Suprapubic skin (tissue), 4 donors: ENCODE data around the gene PARN. TPM values are rescaled to one million over a fixed set of nuclear protein-coding genes. Genes with fewer than 3 reads are reported as not detected.

Experiments used
- DNase-seq, 2 donors: peaks; one replicate each; pipeline ENCODE4 v3.0.0-alpha.2; 2019; ENCODE audit warnings: low spot score in 2 of 2
- H3K27ac ChIP-seq: fragments of 200-600 bp; sonication (generic); one replicate; pipeline ENCODE4 v1.5.1; 2019
- H3K27me3 ChIP-seq: fragments of 200-600 bp; sonication (generic); one replicate; pipeline ENCODE4 v1.5.1; 2019
- H3K36me3 ChIP-seq: fragments of 200-600 bp; sonication (generic); one replicate; pipeline ENCODE4 v1.5.1; 2019
- H3K4me1 ChIP-seq: fragments of 200-600 bp; sonication (generic); one replicate; pipeline ENCODE4 v1.5.1; 2019
- H3K4me3 ChIP-seq: fragments of 200-600 bp; sonication (generic); one replicate; pipeline ENCODE4 v1.5.1; 2019; ENCODE audit warnings: mild to moderate bottlenecking
- H3K9me3 ChIP-seq: fragments of 200-600 bp; sonication (generic); one replicate; pipeline ENCODE4 v1.5.1; 2019
- CTCF ChIP-seq, 2 donors: fragments of 200-600 bp in 1 of 2; fragments of 450-650 bp in 1 of 2; sonication (generic) in 1 of 2; IDR thresholded peaks; one replicate each; pipeline ENCODE4 v1.5.1; 2016 to 2019; ENCODE audit warnings: antibody characterized with exemption in 2 of 2, mild to moderate bottlenecking in 1 of 2, moderate library complexity in 1 of 2
- EP300 ChIP-seq: sonication (generic); formaldehyde crosslinking; IDR thresholded peaks from one replicate; pipeline ENCODE4 v1.6.1; 2017; ENCODE audit warnings: antibody characterized with exemption
- POLR2A ChIP-seq, 2 donors: fragments of 450-650 bp; IDR thresholded peaks; one replicate each; pipeline ENCODE4 v1.6.1; 2017; ENCODE audit warnings: antibody characterized with exemption in 2 of 2, mild to moderate bottlenecking in 2 of 2, moderate library complexity in 2 of 2
- POLR2AphosphoS5 ChIP-seq, 3 donors: sonication (generic); formaldehyde crosslinking; IDR thresholded peaks; one replicate each; pipeline ENCODE4 v1.6.1; 2017; ENCODE audit warnings: antibody characterized with exemption in 3 of 3
- WGBS: methylation state at CpG from one replicate; pipeline ENCODE4 v1.1.5; 2018; 5-methylcytosine and 5-hydroxymethylcytosine counted together
- total RNA-seq, 4 donors: library from RNA; depleted of rRNA; stranded (reverse); fragments of >200 nt; gene quantifications; one replicate each; pipeline ENCODE4 v1.1.0, GENCODE V29; 2016

PARN gene
- total RNA-seq, 4 donors from 2014 or later: 33.7 to 44.6 (median 37.1) TPM

GRCh38 chr16:14496047-14496770, 133.9 kb downstream of the PARN start:
- H3K27me3 ChIP-seq: no peaks in the 10 kb centered on the region
- no peaks in the 10 kb centered on the region for H3K9me3 ChIP-seq
- peaks cover 4% of the 10 kb centered on the region for H3K36me3 ChIP-seq
- no peak for DNase-seq
- TF ChIP-seq EP300 (no peak), CTCF (IDR thresholded peaks at IDR 0.05) (no peak), POLR2A (IDR thresholded peaks at IDR 0.05) (no peak), POLR2AphosphoS5 (IDR thresholded peaks at IDR 0.05) (no peak)
- no peak overlapping the region for H3K27ac ChIP-seq
- no peak overlapping the region for H3K4me3 ChIP-seq
- peaks cover 45% of the 10 kb centered on the region for H3K4me1 ChIP-seq
- 72% methylated on average over 6 of the region's 7 CpGs for WGBS

- Histone ChIP-seq H3K27ac (no peak overlapping the region), H3K4me3 (no peak overlapping the region), H3K9me3 (no peaks in the 10 kb centered on the region), H3K27me3 (no peaks in the 10 kb centered on the region), H3K36me3 (peaks cover 4% of the 10 kb centered on the region), H3K4me1 (peaks cover 37% of the 10 kb centered on the region)
- WGBS: 95% methylated on average over 18 of the region's 18 CpGs
- DNase-seq: no peak
- TF ChIP-seq POLR2A (IDR thresholded peaks at IDR 0.05) (no peak), POLR2AphosphoS5 (IDR thresholded peaks at IDR 0.05) (no peak), EP300 (no peak), CTCF (IDR thresholded peaks at IDR 0.05) (no peak)
These were observed 134.6 kb downstream of the PARN start for GRCh38 chr16:14495213-14496046.

DNA sequence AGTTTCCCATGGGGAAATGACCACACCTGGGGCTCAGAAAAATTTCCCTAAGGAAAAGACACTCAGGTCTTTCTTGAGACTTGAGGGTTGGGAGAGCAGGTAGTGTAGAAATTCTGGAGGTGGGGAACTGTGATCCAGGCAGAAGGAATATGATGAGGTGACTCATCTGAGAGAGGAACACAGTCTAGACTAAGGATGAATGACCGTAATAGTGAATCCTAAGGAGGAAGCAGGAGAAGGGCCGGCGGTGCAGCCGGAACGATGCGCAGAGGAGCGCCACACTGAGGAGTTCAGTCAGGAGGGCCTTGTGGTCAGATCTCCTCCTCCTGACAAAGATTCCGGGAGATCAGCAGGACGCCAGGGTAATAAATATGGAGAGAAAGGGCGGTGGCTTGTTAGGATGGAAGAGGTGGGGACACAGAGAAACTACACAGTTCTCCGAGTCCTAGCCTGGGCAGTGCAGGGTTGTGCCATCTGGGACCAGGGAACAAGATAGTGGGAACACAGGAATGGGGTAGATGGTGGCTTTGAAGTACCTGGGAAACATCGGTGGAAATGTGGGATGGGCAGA, 135.6 kb downstream of the PARN start:
- peaks cover 4% of the 10 kb centered on the region for H3K36me3 ChIP-seq
- no peaks in the 10 kb centered on the region for H3K27me3 ChIP-seq
- no peaks in the 10 kb centered on the region for H3K9me3 ChIP-seq
- H3K4me3 ChIP-seq: no peak overlapping the region
- 97% methylated on average over 12 of the region's 12 CpGs for WGBS
- no peak for DNase-seq
- peaks cover 32% of the 10 kb centered on the region for H3K4me1 ChIP-seq
- H3K27ac ChIP-seq: no peak overlapping the region
- TF ChIP-seq POLR2AphosphoS5 (IDR thresholded peaks at IDR 0.05) (no peak), POLR2A (IDR thresholded peaks at IDR 0.05) (no peak), CTCF (IDR thresholded peaks at IDR 0.05) (no peak), EP300 (no peak)

DNA sequence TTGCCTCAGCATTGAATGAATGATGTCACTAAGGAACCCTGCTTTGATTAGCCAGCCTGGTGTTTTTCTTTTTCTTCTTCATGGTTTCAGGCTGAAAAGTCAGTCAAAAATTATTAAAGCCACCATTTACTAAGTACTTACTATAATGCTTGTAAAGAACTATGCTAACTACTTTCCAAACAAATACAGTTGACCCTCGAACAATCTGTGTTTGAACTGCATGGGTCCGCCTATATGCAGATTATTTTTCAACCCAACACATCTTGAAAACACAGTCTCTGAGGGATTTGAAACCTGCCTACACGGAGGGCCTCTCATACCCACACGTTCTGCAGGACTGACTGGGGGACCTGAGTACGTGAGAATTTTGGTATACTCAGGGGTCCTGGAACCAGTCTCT, 136.3 kb downstream of the PARN start:
- no peak for DNase-seq
- 96% methylated on average over 5 of the region's 5 CpGs for WGBS
- Histone ChIP-seq H3K4me1 (peaks cover 25% of the 10 kb centered on the region), H3K27me3 (no peaks in the 10 kb centered on the region), H3K36me3 (peaks cover 4% of the 10 kb centered on the region), H3K27ac (no peak overlapping the region), H3K4me3 (no peak overlapping the region), H3K9me3 (no peaks in the 10 kb centered on the region)
- no peak for TF ChIP-seq POLR2AphosphoS5 (IDR thresholded peaks at IDR 0.05)
- no peak for TF ChIP-seq EP300
- TF ChIP-seq POLR2A (IDR thresholded peaks at IDR 0.05): no peak
- TF ChIP-seq CTCF (IDR thresholded peaks at IDR 0.05): no peak

GRCh38 chr16:14492614-14493013, 137.4 kb downstream of the PARN start:
- WGBS: 85% methylated on average over 2 of the region's 2 CpGs
- Histone ChIP-seq H3K27ac (no peak overlapping the region), H3K27me3 (no peaks in the 10 kb centered on the region), H3K4me3 (no peak overlapping the region), H3K9me3 (no peaks in the 10 kb centered on the region), H3K4me1 (peaks cover 22% of the 10 kb centered on the region), H3K36me3 (peaks cover 4% of the 10 kb centered on the region)
- TF ChIP-seq EP300 (no peak), CTCF (IDR thresholded peaks at IDR 0.05) (no peak), POLR2A (IDR thresholded peaks at IDR 0.05) (no peak)
- DNase-seq: no peak
